ENCODE data around the gene AMOTL1.
A peak's percentile ranks its signal among the peaks of the same experiment; 100 is the strongest.
"Not testable (repeated sequence)": the region's sequence is repeated elsewhere in the genome, so short reads cannot be mapped to it uniquely, and the experiment has no call there.

The AMOTL1 gene

GRCh38 chr11:94888204-94888603, 120.0 kb downstream of the AMOTL1 start:
- DNase-seq: no peak

- no peak for DNase-seq
Observed at GRCh38 chr11:94895451-94895850, 127.3 kb downstream of the AMOTL1 start.

GRCh38 chr11:94895971-94896370, 127.8 kb downstream of the AMOTL1 start:
- DNase-seq: no peak

GRCh38 chr11:94897330-94897768, 129.2 kb downstream of the AMOTL1 start:
- peak; percentile 35 for DNase-seq

- no peak for DNase-seq
Observed at GRCh38 chr11:94907226-94907625, 139.1 kb downstream of the AMOTL1 start.

- DNase-seq: no peak
Observed at GRCh38 chr11:94909371-94909820, 141.2 kb downstream of the AMOTL1 start.

GRCh38 chr11:94910270-94910669, 142.1 kb downstream of the AMOTL1 start:
- DNase-seq: no peak

- no peak for DNase-seq
Observed at GRCh38 chr11:94910779-94911178, 142.6 kb downstream of the AMOTL1 start.

- DNase-seq: no peak
Observed at GRCh38 chr11:94912806-94913205, 144.7 kb downstream of the AMOTL1 start.

- DNase-seq: not testable (repeated sequence)
Observed at GRCh38 chr11:94913718-94914394, 145.7 kb downstream of the AMOTL1 start.

GRCh38 chr11:94920311-94920710, 152.2 kb downstream of the AMOTL1 start:
- no peak for DNase-seq

- DNase-seq: no peak
Observed at GRCh38 chr11:94922321-94923003, 154.3 kb downstream of the AMOTL1 start.

- no peak for DNase-seq
Observed at GRCh38 chr11:94923004-94923334, 154.8 kb downstream of the AMOTL1 start.

GRCh38 chr11:94924171-94924572, 156.0 kb downstream of the AMOTL1 start:
- no peak for DNase-seq

- no peak for DNase-seq
Observed at GRCh38 chr11:94924612-94925011, 156.5 kb downstream of the AMOTL1 start.

- DNase-seq: no peak
Observed at GRCh38 chr11:94925422-94926270, 157.5 kb downstream of the AMOTL1 start.

- no peak for DNase-seq
Observed at GRCh38 chr11:94926271-94926625, 158.1 kb downstream of the AMOTL1 start.

Data from RPMI8226 (cell line).